Esophagus squamous epithelium (tissue), 4 donors: ENCODE results near the gene HCFC1.

Experiments used
- CTCF ChIP-seq, 6 experiments: fragments of 450-650 bp in 4 of 6; fragments of 200-600 bp in 2 of 6; sonication (generic) in 2 of 6; IDR thresholded peaks; one replicate each; pipeline ENCODE4 v1.5.1; 2016 to 2019; ENCODE audit warnings: antibody characterized with exemption in 6 of 6, mild to moderate bottlenecking in 4 of 6, moderate library complexity in 4 of 6
- POLR2A ChIP-seq, 4 donors: fragments of 450-650 bp; IDR thresholded peaks; one replicate each; pipeline ENCODE4 v1.6.1; 2017; ENCODE audit warnings: antibody characterized with exemption in 4 of 4, mild to moderate bottlenecking in 4 of 4, moderate library complexity in 3 of 4

GRCh38 chrX:153960077-153960476, 11.5 kb downstream of the HCFC1 start:
- TF ChIP-seq POLR2A (IDR thresholded peaks at IDR 0.05) (no peak), CTCF (IDR thresholded peaks at IDR 0.05) (no peak)
